ENCODE results near the gene CTNNA3.

Gene CTNNA3

GRCh38 chr10:66744915-66745314 is 951.1 kb downstream of the CTNNA3 start:
- Histone ChIP-seq H3K27ac (no peak overlapping the region), H3K36me3 (no peaks in the 10 kb centered on the region), H3K27me3 (no peaks in the 10 kb centered on the region), H3K4me1 (ENCODE audit: control insufficient read depth in 1 of 2, insufficient read depth in 1 of 2, low read depth in 1 of 2, low read length in 1 of 2) (no peaks in the 10 kb centered on the region), H3K9me3 (no peaks in the 10 kb centered on the region), H3K4me3 (ENCODE audit: low read depth in 1 of 2, low read length in 1 of 2) (no peak overlapping the region)
- no peak for TF ChIP-seq CTCF (IDR thresholded peaks at IDR 0.05)

- no peak for TF ChIP-seq CTCF (IDR thresholded peaks at IDR 0.05)
- H3K9me3 ChIP-seq = no peaks in the 10 kb centered on the region
- no peak overlapping the region for H3K4me3 ChIP-seq (ENCODE audit: low read depth in 1 of 2, low read length in 1 of 2)
These were observed 958.8 kb downstream of the CTNNA3 start for GRCh38 chr10:66737241-66737640.

GRCh38 chr10:66723608-66724400 is 972.2 kb downstream of the CTNNA3 start:
- Histone ChIP-seq H3K9me3 (no peaks in the 10 kb centered on the region), H3K27ac (no peak overlapping the region), H3K4me1 (ENCODE audit: control insufficient read depth in 1 of 2, insufficient read depth in 1 of 2, low read depth in 1 of 2, low read length in 1 of 2) (no peaks in the 10 kb centered on the region), H3K36me3 (no peaks in the 10 kb centered on the region), H3K4me3 (ENCODE audit: low read depth in 1 of 2, low read length in 1 of 2) (no peak overlapping the region), H3K27me3 (no peaks in the 10 kb centered on the region)
- TF ChIP-seq CTCF (IDR thresholded peaks at IDR 0.05) = no peak

More at GRCh38 chr10:66737241-66737640, 958.8 kb downstream of the CTNNA3 start:
- Histone ChIP-seq H3K27me3 (no peaks in the 10 kb centered on the region), H3K27ac (no peak overlapping the region), H3K36me3 (no peaks in the 10 kb centered on the region), H3K4me1 (ENCODE audit: control insufficient read depth in 1 of 2, insufficient read depth in 1 of 2, low read depth in 1 of 2, low read length in 1 of 2) (no peaks in the 10 kb centered on the region)

GRCh38 chr10:66719483-66719882 is 976.5 kb downstream of the CTNNA3 start:
- TF ChIP-seq CTCF (IDR thresholded peaks at IDR 0.05) = no peak
- Histone ChIP-seq H3K4me1 (ENCODE audit: control insufficient read depth in 1 of 2, insufficient read depth in 1 of 2, low read depth in 1 of 2, low read length in 1 of 2) (no peaks in the 10 kb centered on the region), H3K36me3 (no peaks in the 10 kb centered on the region), H3K9me3 (no peaks in the 10 kb centered on the region), H3K27ac (no peak overlapping the region), H3K4me3 (ENCODE audit: low read depth in 1 of 2, low read length in 1 of 2) (no peak overlapping the region), H3K27me3 (no peaks in the 10 kb centered on the region)

GRCh38 chr10:66717231-66717981 is 978.6 kb downstream of the CTNNA3 start:
- H3K36me3 ChIP-seq = no peaks in the 10 kb centered on the region
- H3K4me3 ChIP-seq (ENCODE audit: low read depth in 1 of 2, low read length in 1 of 2) = no peak overlapping the region
- no peaks in the 10 kb centered on the region for H3K4me1 ChIP-seq (ENCODE audit: control insufficient read depth in 1 of 2, insufficient read depth in 1 of 2, low read depth in 1 of 2, low read length in 1 of 2)
- H3K27me3 ChIP-seq = no peaks in the 10 kb centered on the region
- H3K27ac ChIP-seq = no peak overlapping the region
- no peaks in the 10 kb centered on the region for H3K9me3 ChIP-seq
- TF ChIP-seq CTCF (IDR thresholded peaks at IDR 0.05) = no peak
